Measurements from ENCODE around the gene ARMCX4. TPM values are rescaled to one million over a fixed set of nuclear protein-coding genes. Genes with fewer than 3 reads are reported as not detected.

Gene ARMCX4
- total RNA-seq, 1 donor from 2014 or later, result 30.8 TPM

GRCh38 chrX:101507986-101508385, 22.7 kb downstream of the ARMCX4 start:
- no peak overlapping the region for H3K27ac Mint-ChIP-seq
- no peaks in the 10 kb centered on the region for H3K4me1 Mint-ChIP-seq
- peaks cover 26% of the 10 kb centered on the region for H3K9me3 Mint-ChIP-seq
- DNase-seq (ENCODE audit: low spot score in 2 of 2, unreplicated experiment in 2 of 2), result no peak
- no peak overlapping the region for H3K4me3 Mint-ChIP-seq
- H3K36me3 Mint-ChIP-seq, result peaks cover 16% of the 10 kb centered on the region
- no peaks in the 10 kb centered on the region for H3K27me3 Mint-ChIP-seq (ENCODE audit: low read depth)
- no peak for TF ChIP-seq CTCF (IDR thresholded peaks at IDR 0.05; ENCODE audit: unreplicated experiment)

GRCh38 chrX:101530944-101531343, 45.7 kb downstream of the ARMCX4 start:
- DNase-seq (ENCODE audit: low spot score in 2 of 2, unreplicated experiment in 2 of 2), result no peak
- no peaks in the 10 kb centered on the region for H3K4me1 Mint-ChIP-seq
- peaks cover 63% of the 10 kb centered on the region for H3K9me3 Mint-ChIP-seq
- no peak overlapping the region for H3K27ac Mint-ChIP-seq
- no peak overlapping the region for H3K4me3 Mint-ChIP-seq
- TF ChIP-seq CTCF (IDR thresholded peaks at IDR 0.05; ENCODE audit: unreplicated experiment), result no peak
- H3K36me3 Mint-ChIP-seq, result peaks cover 10% of the 10 kb centered on the region
- no peaks in the 10 kb centered on the region for H3K27me3 Mint-ChIP-seq (ENCODE audit: low read depth)

Other genes starting within 250 kb of the ARMCX4 start
- gene TAF7L, start 194.1 kb upstream of the ARMCX4 start, total RNA-seq, result 0.36 to 0.53 TPM (median 0.45 TPM) in 3 replicates
- gene TIMM8A, start 136.7 kb upstream of the ARMCX4 start, total RNA-seq, result 12.2 to 16.7 TPM (median 14.3 TPM) in 3 replicates
- gene BTK, start 99.3 kb upstream of the ARMCX4 start, total RNA-seq, result 0.07 to 0.42 TPM (median 0.20 TPM) in 3 replicates
- gene RPL36A, start 94.4 kb upstream of the ARMCX4 start, total RNA-seq, result 298 to 311 TPM (median 303 TPM) in 3 replicates
- gene GLA, start 77.5 kb upstream of the ARMCX4 start, total RNA-seq, result 23.8 to 25.0 TPM (median 24.2 TPM) in 3 replicates
- gene HNRNPH2, start 77.2 kb upstream of the ARMCX4 start, total RNA-seq, result 60.8 to 63.0 TPM (median 61.6 TPM) in 3 replicates
- gene ARMCX1, start 65.1 kb downstream of the ARMCX4 start, total RNA-seq, result 24.8 to 25.1 TPM (median 25.0 TPM) in 3 replicates
- gene ARMCX6, start 132.5 kb downstream of the ARMCX4 start, total RNA-seq, result 83.1 to 90.4 TPM (median 85.3 TPM) in 3 replicates
- gene ARMCX3, start 137.7 kb downstream of the ARMCX4 start, total RNA-seq, result 58.7 to 61.6 TPM (median 59.9 TPM) in 3 replicates
- gene ARMCX2, start 174.4 kb downstream of the ARMCX4 start, total RNA-seq, result 110 to 119 TPM (median 116 TPM) in 3 replicates

All from mesothelial cell of epicardium (in vitro differentiated cells).